Osteocyte (in vitro differentiated cells): Measurements from ENCODE around the gene GSTM3. TPM values are rescaled to one million over a fixed set of nuclear protein-coding genes. Genes with fewer than 3 reads are reported as not detected.

Experiments
- DNase-seq: peaks from one replicate; pipeline ENCODE4 v3.0.0; 2021; ENCODE audit warnings: mixed read lengths; ENCODE audit not compliant: unreplicated experiment; ENCODE audit errors: extremely low spot score
- H3K27ac Mint-ChIP-seq: one replicate; pipeline ENCODE4 v1.8.0; 2021; ENCODE audit warnings: mild to moderate bottlenecking, mixed read lengths; ENCODE audit not compliant: unreplicated experiment
- H3K27me3 Mint-ChIP-seq: one replicate; pipeline ENCODE4 v1.8.0; 2021; ENCODE audit warnings: mixed read lengths; ENCODE audit not compliant: unreplicated experiment
- H3K36me3 Mint-ChIP-seq: one replicate; pipeline ENCODE4 v1.8.0; 2021; ENCODE audit warnings: mixed read lengths; ENCODE audit not compliant: unreplicated experiment
- H3K4me1 Mint-ChIP-seq: one replicate; pipeline ENCODE4 v1.8.0; 2021; ENCODE audit warnings: mixed read lengths; ENCODE audit not compliant: unreplicated experiment
- H3K4me3 Mint-ChIP-seq: one replicate; pipeline ENCODE4 v1.8.0; 2021; ENCODE audit warnings: mild to moderate bottlenecking, moderate library complexity, mixed read lengths; ENCODE audit not compliant: unreplicated experiment
- H3K9me3 Mint-ChIP-seq: one replicate; pipeline ENCODE4 v1.8.0; 2021; ENCODE audit warnings: mixed read lengths; ENCODE audit not compliant: unreplicated experiment
- total RNA-seq: library from RNA; stranded (reverse); gene quantifications from 2 replicates; pipeline ENCODE4 v1.2.1, GENCODE V29; 2021
- TF ChIP-seq, protein P1 (sequence below): fragments of 200-600 bp; sonication (generic); IDR thresholded peaks from 2 replicates; pipeline ENCODE4 v1.5.0; 2021; ENCODE audit warnings: antibody characterized with exemption, mild to moderate bottlenecking, moderate library complexity

Gene GSTM3
- total RNA-seq, 1 donor from 2014 or later, result 41.4 TPM

DNA sequence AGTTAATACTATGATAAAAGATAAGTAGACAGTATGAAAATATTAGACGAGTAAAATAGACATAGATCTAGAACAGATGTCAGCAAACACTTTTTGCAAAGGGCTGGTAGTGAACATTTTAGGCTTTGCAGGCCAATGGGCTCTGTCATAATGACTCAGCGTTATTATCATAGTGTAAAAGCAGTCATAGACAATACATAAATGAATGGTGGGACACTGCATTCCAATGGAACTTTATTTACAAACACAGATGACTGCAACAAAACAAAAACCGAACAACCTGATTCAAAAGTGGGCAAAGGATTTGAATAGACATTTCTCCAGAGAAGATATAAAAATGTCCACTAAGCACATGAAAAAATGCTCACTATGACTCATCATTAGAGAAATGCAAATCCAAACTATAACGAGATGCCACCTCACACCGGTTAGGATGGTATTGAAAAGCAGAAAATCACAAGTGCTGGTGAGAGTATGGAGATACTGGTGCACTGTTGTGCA lies 21.5 kb downstream of the GSTM3 start:
- Mint-ChIP-seq H3K36me3 (no peaks in the 10 kb centered on the region), H3K4me3 (no peak overlapping the region), H3K9me3 (peaks cover 4% of the 10 kb centered on the region), H3K4me1 (peaks cover 7% of the 10 kb centered on the region), H3K27me3 (no peaks in the 10 kb centered on the region), H3K27ac (peak overlapping the region; percentile 48)
- TF ChIP-seq, protein P1, sequence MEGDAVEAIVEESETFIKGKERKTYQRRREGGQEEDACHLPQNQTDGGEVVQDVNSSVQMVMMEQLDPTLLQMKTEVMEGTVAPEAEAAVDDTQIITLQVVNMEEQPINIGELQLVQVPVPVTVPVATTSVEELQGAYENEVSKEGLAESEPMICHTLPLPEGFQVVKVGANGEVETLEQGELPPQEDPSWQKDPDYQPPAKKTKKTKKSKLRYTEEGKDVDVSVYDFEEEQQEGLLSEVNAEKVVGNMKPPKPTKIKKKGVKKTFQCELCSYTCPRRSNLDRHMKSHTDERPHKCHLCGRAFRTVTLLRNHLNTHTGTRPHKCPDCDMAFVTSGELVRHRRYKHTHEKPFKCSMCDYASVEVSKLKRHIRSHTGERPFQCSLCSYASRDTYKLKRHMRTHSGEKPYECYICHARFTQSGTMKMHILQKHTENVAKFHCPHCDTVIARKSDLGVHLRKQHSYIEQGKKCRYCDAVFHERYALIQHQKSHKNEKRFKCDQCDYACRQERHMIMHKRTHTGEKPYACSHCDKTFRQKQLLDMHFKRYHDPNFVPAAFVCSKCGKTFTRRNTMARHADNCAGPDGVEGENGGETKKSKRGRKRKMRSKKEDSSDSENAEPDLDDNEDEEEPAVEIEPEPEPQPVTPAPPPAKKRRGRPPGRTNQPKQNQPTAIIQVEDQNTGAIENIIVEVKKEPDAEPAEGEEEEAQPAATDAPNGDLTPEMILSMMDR, result no peak
- no peak for DNase-seq

DNA sequence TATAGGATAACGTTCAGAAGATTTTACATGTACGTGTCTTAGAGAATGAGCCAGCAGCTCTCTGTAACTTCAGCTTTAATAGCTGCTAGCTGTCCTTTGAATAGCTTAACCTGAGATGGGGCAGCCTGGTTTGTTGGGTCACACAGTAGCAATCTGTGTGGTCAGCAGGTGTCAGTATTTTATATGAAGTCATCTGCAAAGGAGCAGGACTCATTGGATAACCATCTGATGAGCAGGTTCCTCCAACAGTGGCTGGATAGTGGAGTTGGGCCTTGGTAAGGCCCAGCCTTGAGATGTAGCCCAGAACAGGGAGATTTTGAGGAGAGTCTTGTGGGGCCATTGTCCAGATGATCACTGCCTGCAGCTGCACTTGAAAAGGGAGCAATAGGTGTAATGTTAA lies 22.3 kb downstream of the GSTM3 start:
- Mint-ChIP-seq H3K27ac (no peak overlapping the region), H3K4me3 (no peak overlapping the region), H3K9me3 (peaks cover 4% of the 10 kb centered on the region), H3K27me3 (no peaks in the 10 kb centered on the region), H3K36me3 (no peaks in the 10 kb centered on the region), H3K4me1 (peaks cover 7% of the 10 kb centered on the region)
- TF ChIP-seq, protein P1, result no peak
- DNase-seq, result no peak

DNA sequence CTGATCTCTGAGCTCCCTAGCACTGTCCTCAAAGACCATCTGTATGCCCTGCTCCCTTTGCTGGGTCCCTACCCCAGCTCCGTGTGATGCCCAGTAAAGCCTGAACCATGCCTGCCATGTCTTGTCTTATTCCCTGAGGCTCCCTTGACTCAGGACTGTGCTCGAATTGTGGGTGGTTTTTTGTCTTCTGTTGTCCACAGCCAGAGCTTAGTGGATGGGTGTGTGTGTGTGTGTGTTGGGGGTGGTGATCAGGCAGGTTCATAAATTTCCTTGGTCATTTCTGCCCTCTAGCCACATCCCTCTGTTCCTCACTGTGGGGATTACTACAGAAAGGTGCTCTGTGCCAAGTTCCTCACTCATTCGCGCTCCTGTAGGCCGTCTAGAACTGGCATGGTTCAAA lies 23.1 kb downstream of the GSTM3 start:
- no peaks in the 10 kb centered on the region for H3K36me3 Mint-ChIP-seq
- H3K9me3 Mint-ChIP-seq, result peaks cover 4% of the 10 kb centered on the region
- TF ChIP-seq, protein P1, result no peak
- H3K4me1 Mint-ChIP-seq, result peaks cover 7% of the 10 kb centered on the region
- H3K4me3 Mint-ChIP-seq, result no peak overlapping the region
- no peak overlapping the region for H3K27ac Mint-ChIP-seq
- DNase-seq, result no peak
- H3K27me3 Mint-ChIP-seq, result peaks cover 2% of the 10 kb centered on the region

DNA sequence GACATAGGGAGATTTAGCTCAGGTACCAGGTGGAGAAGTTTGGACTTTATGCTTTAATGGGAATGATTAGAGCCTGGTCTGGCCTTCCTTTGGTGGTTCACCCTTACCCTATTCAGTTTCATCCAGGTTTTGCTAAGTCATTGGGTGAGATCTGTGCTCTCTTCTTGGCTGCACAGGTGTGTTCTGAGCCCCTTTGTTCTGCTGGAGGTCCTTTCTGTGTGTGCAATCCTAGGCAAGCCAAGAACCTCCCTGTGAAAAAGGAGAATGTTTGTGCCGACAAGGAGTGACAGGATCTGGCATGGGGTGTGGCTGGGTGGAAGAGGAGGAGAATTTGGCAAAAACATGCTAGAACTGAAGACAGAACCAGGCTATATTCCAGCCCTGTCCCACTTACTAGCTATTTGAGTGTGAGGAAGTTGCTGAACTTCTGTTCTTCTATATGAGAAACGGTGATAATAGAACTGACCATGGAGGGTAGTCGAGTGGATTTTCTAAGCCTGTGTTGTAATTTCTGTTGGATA lies 24.2 kb downstream of the GSTM3 start:
- Mint-ChIP-seq H3K9me3 (no peaks in the 10 kb centered on the region), H3K27me3 (peaks cover 2% of the 10 kb centered on the region), H3K27ac (no peak overlapping the region), H3K36me3 (no peaks in the 10 kb centered on the region), H3K4me3 (no peak overlapping the region), H3K4me1 (peaks cover 7% of the 10 kb centered on the region)
- no peak for DNase-seq
- TF ChIP-seq, protein P1, result no peak

DNA sequence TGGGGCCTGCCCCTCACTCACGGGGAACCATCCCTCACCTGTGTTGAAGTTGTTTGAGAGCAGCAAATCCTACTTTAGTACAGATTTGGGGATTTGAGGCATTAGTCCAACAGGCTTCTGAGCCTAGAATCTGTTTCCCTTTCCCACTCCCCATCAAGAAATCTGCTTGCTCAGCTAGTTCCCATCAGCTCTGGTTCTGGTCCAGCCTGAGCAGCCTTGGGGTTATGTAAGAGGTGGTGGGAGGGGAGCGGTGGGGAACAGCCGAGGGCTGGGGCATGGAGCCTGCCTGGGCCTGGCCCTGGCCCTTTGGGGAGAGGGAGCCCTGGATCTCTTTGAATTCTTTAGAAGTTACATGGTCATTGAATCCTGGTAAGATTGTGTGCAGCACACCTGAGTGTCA lies 24.7 kb downstream of the GSTM3 start:
- Mint-ChIP-seq H3K36me3 (no peaks in the 10 kb centered on the region), H3K27me3 (peaks cover 2% of the 10 kb centered on the region), H3K4me3 (no peak overlapping the region), H3K27ac (no peak overlapping the region), H3K4me1 (peaks cover 7% of the 10 kb centered on the region), H3K9me3 (no peaks in the 10 kb centered on the region)
- DNase-seq, result no peak
- TF ChIP-seq, protein P1, result no peak
